ENCODE results near the gene NHS. TPM values are rescaled to one million over a fixed set of nuclear protein-coding genes. Genes with fewer than 3 reads are reported as not detected.

The NHS gene
- total and polyA plus RNA-seq, 8 donors, result 0.19 to 1.7 (median 0.54) TPM

- no peaks in the 10 kb centered on the region for H3K36me3 ChIP-seq
- no peak overlapping the region for H3K4me3 ChIP-seq
- DNase-seq, result no peak
- ATAC-seq, result no peak
- intact Hi-C loops (cut with DNase I), result no loop called here
- no peak for FAIRE-seq
- no peaks in the 10 kb centered on the region for H3K9me3 ChIP-seq
- no peak for TF ChIP-seq CTCF (IDR thresholded peaks at IDR 0.05)
- WGBS, 2 donors, result 65 to 82% methylated on average over 3 of the region's 3 CpGs
- H3K4me1 ChIP-seq, result no peaks in the 10 kb centered on the region
- H3K27me3 ChIP-seq, result peaks cover 0 to 5% (median 0%) of the 10 kb centered on the region in 4 donors
- no peak overlapping the region for H3K27ac ChIP-seq
Observed at GRCh38 chrX:17409566-17410290, 34.7 kb downstream of the NHS start.

GRCh38 chrX:17410651-17411050 is 35.7 kb downstream of the NHS start:
- intact Hi-C loops (cut with DNase I), result no loop called here
- FAIRE-seq (no peak), DNase-seq (no peak), ATAC-seq (no peak)
- Histone ChIP-seq H3K4me1 (no peaks in the 10 kb centered on the region), H3K4me3 (no peak overlapping the region), H3K36me3 (no peaks in the 10 kb centered on the region), H3K27me3 (peaks cover 0 to 5% (median 0%) of the 10 kb centered on the region in 4 donors), H3K9me3 (no peaks in the 10 kb centered on the region), H3K27ac (no peak overlapping the region)
- WGBS, 2 donors, result 49 to 76% methylated on average over 2 of the region's 2 CpGs
- TF ChIP-seq CTCF (IDR thresholded peaks at IDR 0.05), result no peak

- H3K36me3 ChIP-seq, result no peaks in the 10 kb centered on the region
- FAIRE-seq (no peak), ATAC-seq (no peak), DNase-seq (no peak)
- H3K27ac ChIP-seq, result no peak overlapping the region
- no peak for TF ChIP-seq CTCF (IDR thresholded peaks at IDR 0.05)
- no peak overlapping the region for H3K4me3 ChIP-seq
- H3K27me3 ChIP-seq, result peaks cover 0 to 5% (median 0%) of the 10 kb centered on the region in 4 donors
- H3K9me3 ChIP-seq, result no peaks in the 10 kb centered on the region
- 78 to 90% methylated on average over 4 of the region's 4 CpGs for WGBS, 2 donors
- intact Hi-C loops (cut with DNase I), result no loop called here
- H3K4me1 ChIP-seq, result no peaks in the 10 kb centered on the region
Observed at GRCh38 chrX:17411205-17411604, 36.2 kb downstream of the NHS start.

GRCh38 chrX:17412692-17413091 is 37.7 kb downstream of the NHS start:
- Histone ChIP-seq H3K27me3 (peaks cover 0 to 5% (median 0%) of the 10 kb centered on the region in 4 donors), H3K27ac (no peak overlapping the region), H3K4me1 (no peaks in the 10 kb centered on the region), H3K4me3 (no peak overlapping the region), H3K36me3 (no peaks in the 10 kb centered on the region), H3K9me3 (no peaks in the 10 kb centered on the region)
- ATAC-seq (no peak), DNase-seq (no peak), FAIRE-seq (no peak)
- 65 to 70% methylated on average over 4 of the region's 4 CpGs for WGBS, 2 donors
- TF ChIP-seq CTCF (IDR thresholded peaks at IDR 0.05), result no peak
- intact Hi-C loops (cut with DNase I), result no loop called here

GRCh38 chrX:17413228-17413627 is 38.2 kb downstream of the NHS start:
- no peak for DNase-seq
- no peak for TF ChIP-seq CTCF (IDR thresholded peaks at IDR 0.05)
- no peak overlapping the region for H3K4me3 ChIP-seq
- intact Hi-C loops (cut with DNase I), result no loop called here
- H3K27ac ChIP-seq, result no peak overlapping the region
- H3K27me3 ChIP-seq, result peaks cover 0 to 5% (median 0%) of the 10 kb centered on the region in 4 donors
- no peaks in the 10 kb centered on the region for H3K4me1 ChIP-seq
- no peaks in the 10 kb centered on the region for H3K9me3 ChIP-seq
- FAIRE-seq, result peak; percentile 34
- WGBS, 2 donors, result 66 to 71% methylated on average over 4 of the region's 4 CpGs
- ATAC-seq, result peak in 1 of 4 donors; percentile 46
- H3K36me3 ChIP-seq, result no peaks in the 10 kb centered on the region

All from pancreas (tissue), 10 donors.